Measurements from ENCODE around the gene ACAT2. TPM values are rescaled to one million over a fixed set of nuclear protein-coding genes. Genes with fewer than 3 reads are reported as not detected.
A peak's percentile ranks its signal among the peaks of the same experiment; 100 is the strongest.

The ACAT2 gene
- total and polyA plus RNA-seq, 2 donors (not counting 1 experiment from before 2014, with no cell fraction given), result 6.5 to 31.1 TPM

DNA sequence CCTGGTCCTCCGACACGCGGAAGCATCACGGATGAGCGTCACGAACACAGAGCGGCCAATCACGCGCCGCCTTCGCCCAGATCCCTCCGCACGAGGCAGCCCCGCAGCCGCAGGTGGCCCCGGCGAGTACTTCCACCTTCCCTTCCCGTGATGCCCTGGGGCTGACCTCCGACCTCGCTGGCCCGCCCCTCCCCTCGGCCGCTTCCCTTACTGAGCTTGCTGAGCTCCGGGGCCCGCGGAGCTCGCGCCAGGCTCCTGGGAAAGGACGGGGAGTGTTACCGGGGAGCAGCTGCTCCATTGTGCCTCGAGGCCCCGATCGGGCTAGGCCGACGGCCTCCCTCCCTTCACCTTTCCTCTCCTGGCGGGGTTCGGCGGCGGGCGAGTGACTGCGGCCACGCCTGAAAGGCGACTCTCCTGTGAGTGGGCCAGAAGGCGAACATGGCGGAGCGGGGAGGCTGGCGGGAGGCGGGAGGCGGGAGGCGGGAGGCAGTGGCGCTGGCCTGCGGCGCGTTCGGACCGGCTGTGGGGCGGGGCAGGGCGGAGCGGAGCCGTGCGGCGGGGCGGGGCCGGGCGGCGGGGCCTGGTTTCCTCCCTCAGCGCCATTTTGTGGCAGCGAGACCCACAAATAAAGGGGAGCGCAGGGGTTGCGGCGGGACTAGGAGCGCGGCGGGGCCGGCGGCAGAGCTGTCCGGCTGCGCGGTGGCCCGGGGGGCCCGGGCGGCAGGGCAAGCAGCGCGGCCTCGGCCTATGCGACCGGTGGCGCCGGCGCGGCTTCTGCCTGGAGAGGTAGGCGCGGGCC lies 34.7 kb upstream of the ACAT2 start, which contains the start of gene WTAP:
Gene WTAP (plus strand): TSS at position 589 of the 799 bp plus-strand sequence. CDS start 8,760 bp downstream, outside the sequence.
- Histone ChIP-seq H3K36me3 (replicated peaks in 1 of 2; ENCODE audit: control extremely low read depth in 1 of 2, control insufficient read depth in 1 of 2, extremely low read depth in 1 of 2, insufficient read depth in 2 of 2, low read length in 1 of 2) (peaks cover 6 to 14% of the 10 kb centered on the region in 2 experiments), H3K79me2 (ENCODE audit: control insufficient read depth, insufficient read depth, low read length) (peaks cover 84% of the 10 kb centered on the region), H3K4me1 (ENCODE audit: control insufficient read depth in 2 of 2, insufficient read depth in 2 of 2, low read length in 2 of 2) (peaks cover 42 to 46% of the 10 kb centered on the region in 2 donors), H4K20me1 (ENCODE audit: control insufficient read depth, insufficient read depth, low read length, poor library complexity, severe bottlenecking) (peaks cover 27% of the 10 kb centered on the region), H2AFZ (ENCODE audit: insufficient read depth, low read depth, low read length, poor library complexity, severe bottlenecking) (peak within 1 kb of the TSS; percentile 86), H3K9me3 (ENCODE audit: control extremely low read depth in 1 of 3, control insufficient read depth in 2 of 3, insufficient read depth in 1 of 3, low read length in 2 of 3) (no peaks in the 10 kb centered on the region), H3K4me3 (ENCODE audit: control extremely low read depth in 1 of 5, extremely low read depth in 1 of 5, insufficient read depth in 1 of 5, low read depth in 2 of 5, low read length in 4 of 5) (peak within 1 kb of the TSS; percentile 79 to 91 (median 86)), H3K9ac (ENCODE audit: low read length) (peak within 1 kb of the TSS; percentile 85), H3K4me2 (replicated peaks; ENCODE audit: low read depth, low read length, poor library complexity, severe bottlenecking) (peak within 1 kb of the TSS; percentile 78), H3K27ac (ENCODE audit: low read length in 2 of 2) (peak within 1 kb of the TSS; percentile 97 to 98), H3K27me3 (replicated peaks in 1 of 4; ENCODE audit: control extremely low read depth in 1 of 4, control insufficient read depth in 3 of 4, insufficient read depth in 4 of 4, low read length in 3 of 4) (no peaks in the 10 kb centered on the region)
- ATAC-seq (ENCODE audit: low read depth) (peak; percentile 84), DNase-seq (peak; percentile 99)
- POLR2A ChIA-PET, result interaction anchor here (1.1 to 4.7 kb wide), 6 partner anchors 32 to 255 kb away, joined by 4 to 58 read pairs (median 10); partner anchors contain the start of genes ACAT2, MRPL18, SOD2 and TCP1
- WGBS (ENCODE audit: insufficient coverage), result under 1% methylated on average over 81 of the region's 93 CpGs
- intact Hi-C loops (cut with micrococcal nuclease), result loop anchor here (1.0 to 2.0 kb wide), 4 partner anchors 34 to 242 kb away; partner anchors contain the start of genes ACAT2, IGF2R, SOD2 and TCP1
- peak within 1 kb of the TSS; percentile 99 for H3K27ac Mint-ChIP-seq
- H3K4me1 Mint-ChIP-seq, result peaks cover 44% of the 10 kb centered on the region
- no peaks in the 10 kb centered on the region for H3K27me3 Mint-ChIP-seq
- TF ChIP-seq, protein P1, sequence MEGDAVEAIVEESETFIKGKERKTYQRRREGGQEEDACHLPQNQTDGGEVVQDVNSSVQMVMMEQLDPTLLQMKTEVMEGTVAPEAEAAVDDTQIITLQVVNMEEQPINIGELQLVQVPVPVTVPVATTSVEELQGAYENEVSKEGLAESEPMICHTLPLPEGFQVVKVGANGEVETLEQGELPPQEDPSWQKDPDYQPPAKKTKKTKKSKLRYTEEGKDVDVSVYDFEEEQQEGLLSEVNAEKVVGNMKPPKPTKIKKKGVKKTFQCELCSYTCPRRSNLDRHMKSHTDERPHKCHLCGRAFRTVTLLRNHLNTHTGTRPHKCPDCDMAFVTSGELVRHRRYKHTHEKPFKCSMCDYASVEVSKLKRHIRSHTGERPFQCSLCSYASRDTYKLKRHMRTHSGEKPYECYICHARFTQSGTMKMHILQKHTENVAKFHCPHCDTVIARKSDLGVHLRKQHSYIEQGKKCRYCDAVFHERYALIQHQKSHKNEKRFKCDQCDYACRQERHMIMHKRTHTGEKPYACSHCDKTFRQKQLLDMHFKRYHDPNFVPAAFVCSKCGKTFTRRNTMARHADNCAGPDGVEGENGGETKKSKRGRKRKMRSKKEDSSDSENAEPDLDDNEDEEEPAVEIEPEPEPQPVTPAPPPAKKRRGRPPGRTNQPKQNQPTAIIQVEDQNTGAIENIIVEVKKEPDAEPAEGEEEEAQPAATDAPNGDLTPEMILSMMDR (IDR thresholded peaks at IDR 0.05), result no peak
- no peak for TF ChIP-seq EZH2 (IDR thresholded peaks at IDR 0.05; ENCODE audit: borderline replicate concordance, insufficient read depth, low read depth, low read length, poor library complexity, severe bottlenecking)
- no peaks in the 10 kb centered on the region for H3K9me3 Mint-ChIP-seq (ENCODE audit: insufficient read depth)
- peak within 1 kb of the TSS; percentile 95 for H3K4me3 Mint-ChIP-seq
- CTCF ChIA-PET, result interaction anchor here (0.8 to 4.7 kb wide), 8 partner anchors 11 to 241 kb away, joined by 3 to 32 read pairs (median 4); partner anchors contain the start of genes MRPL18, SOD2 and TCP1
